ENCODE measurements around the gene GCH1. TPM values are rescaled to one million over a fixed set of nuclear protein-coding genes. Genes with fewer than 3 reads are reported as not detected.

GCH1 gene
- total RNA-seq, 2 experiments from 2014 or later: 18.4 to 20.4 TPM

DNA sequence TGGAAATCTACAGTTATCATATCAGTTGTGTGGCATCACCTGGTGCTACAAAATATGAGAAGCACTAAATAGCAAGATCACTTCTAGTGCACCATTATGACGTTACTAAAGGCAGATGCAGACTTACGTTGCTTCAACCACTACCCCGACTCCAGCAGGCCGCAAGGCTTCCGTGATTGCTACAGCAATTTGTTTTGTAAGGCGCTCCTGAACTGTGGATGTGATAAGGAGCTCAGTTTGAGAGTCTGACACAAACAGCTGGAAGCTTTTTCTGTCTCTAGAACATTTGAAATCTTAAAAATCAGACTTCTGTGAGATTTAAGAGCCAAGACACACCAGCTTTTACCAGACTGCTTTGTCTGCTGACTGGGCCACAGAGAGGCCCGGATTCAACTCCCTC is 57.0 kb downstream of the GCH1 start:
- Histone ChIP-seq H3K27ac (ENCODE audit: low read depth in 1 of 2, low read length in 2 of 2) (no peak overlapping the region), H3K4me3 (ENCODE audit: low read length) (no peak overlapping the region), H3K4me1 (ENCODE audit: insufficient read depth, low read length) (no peaks in the 10 kb centered on the region), H3K27me3 (ENCODE audit: control insufficient read depth in 1 of 2, insufficient read depth in 2 of 2, low read length in 2 of 2) (no peaks in the 10 kb centered on the region), H3K36me3 (ENCODE audit: insufficient read depth, low read length) (peaks cover 30% of the 10 kb centered on the region), H3K9me3 (ENCODE audit: control insufficient read depth in 1 of 2, insufficient read depth in 1 of 2, low read length in 2 of 2) (no peaks in the 10 kb centered on the region)
- Mint-ChIP-seq H3K4me1 (ENCODE audit: low read depth) (no peaks in the 10 kb centered on the region), H3K9me3 (no peaks in the 10 kb centered on the region), H3K27me3 (no peaks in the 10 kb centered on the region), H3K27ac (no peak overlapping the region), H3K4me3 (no peak overlapping the region), H3K36me3 (ENCODE audit: low read depth) (peaks cover 64% of the 10 kb centered on the region)
- TF ChIP-seq, protein P1, sequence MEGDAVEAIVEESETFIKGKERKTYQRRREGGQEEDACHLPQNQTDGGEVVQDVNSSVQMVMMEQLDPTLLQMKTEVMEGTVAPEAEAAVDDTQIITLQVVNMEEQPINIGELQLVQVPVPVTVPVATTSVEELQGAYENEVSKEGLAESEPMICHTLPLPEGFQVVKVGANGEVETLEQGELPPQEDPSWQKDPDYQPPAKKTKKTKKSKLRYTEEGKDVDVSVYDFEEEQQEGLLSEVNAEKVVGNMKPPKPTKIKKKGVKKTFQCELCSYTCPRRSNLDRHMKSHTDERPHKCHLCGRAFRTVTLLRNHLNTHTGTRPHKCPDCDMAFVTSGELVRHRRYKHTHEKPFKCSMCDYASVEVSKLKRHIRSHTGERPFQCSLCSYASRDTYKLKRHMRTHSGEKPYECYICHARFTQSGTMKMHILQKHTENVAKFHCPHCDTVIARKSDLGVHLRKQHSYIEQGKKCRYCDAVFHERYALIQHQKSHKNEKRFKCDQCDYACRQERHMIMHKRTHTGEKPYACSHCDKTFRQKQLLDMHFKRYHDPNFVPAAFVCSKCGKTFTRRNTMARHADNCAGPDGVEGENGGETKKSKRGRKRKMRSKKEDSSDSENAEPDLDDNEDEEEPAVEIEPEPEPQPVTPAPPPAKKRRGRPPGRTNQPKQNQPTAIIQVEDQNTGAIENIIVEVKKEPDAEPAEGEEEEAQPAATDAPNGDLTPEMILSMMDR (IDR thresholded peaks at IDR 0.05): no peak
- no peak for ATAC-seq (ENCODE audit: poor library complexity)
- ChIA-PET CTCF (no interaction called here), POLR2A (no interaction called here)
- intact Hi-C loops (cut with DNase I, micrococcal nuclease): no loop called here
- DNase-seq: no peak

DNA sequence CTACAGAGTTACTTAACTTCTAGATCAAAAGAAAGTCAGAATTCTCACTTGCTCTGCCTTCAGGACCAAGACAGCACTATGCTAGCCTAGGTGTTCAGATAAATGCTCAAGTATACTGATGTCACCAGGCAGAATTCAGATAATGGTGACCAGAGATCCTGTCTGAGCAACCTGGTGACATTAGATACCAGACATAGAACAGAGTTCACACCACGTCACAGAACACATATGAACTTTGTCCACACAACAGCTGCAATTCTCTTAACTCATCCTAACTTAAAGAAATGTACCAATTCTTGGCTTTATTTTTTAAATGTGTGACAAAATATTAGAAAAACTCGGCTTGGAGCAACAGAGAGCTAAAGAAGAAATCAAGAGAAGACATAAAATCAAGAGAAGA is 58.1 kb downstream of the GCH1 start:
- peaks cover 37% of the 10 kb centered on the region for H3K36me3 ChIP-seq (ENCODE audit: insufficient read depth, low read length)
- no peaks in the 10 kb centered on the region for H3K4me1 Mint-ChIP-seq (ENCODE audit: low read depth)
- ChIA-PET CTCF (no interaction called here), POLR2A (no interaction called here)
- intact Hi-C loops (cut with DNase I, micrococcal nuclease): no loop called here
- no peaks in the 10 kb centered on the region for H3K27me3 ChIP-seq (ENCODE audit: control insufficient read depth in 1 of 2, insufficient read depth in 2 of 2, low read length in 2 of 2)
- no peak overlapping the region for H3K27ac Mint-ChIP-seq
- no peaks in the 10 kb centered on the region for H3K9me3 Mint-ChIP-seq
- no peak overlapping the region for H3K27ac ChIP-seq (ENCODE audit: low read depth in 1 of 2, low read length in 2 of 2)
- H3K27me3 Mint-ChIP-seq: no peaks in the 10 kb centered on the region
- H3K4me1 ChIP-seq (ENCODE audit: insufficient read depth, low read length): no peaks in the 10 kb centered on the region
- ATAC-seq (ENCODE audit: poor library complexity): no peak
- H3K36me3 Mint-ChIP-seq (ENCODE audit: low read depth): peaks cover 75% of the 10 kb centered on the region
- H3K4me3 ChIP-seq (ENCODE audit: low read length): no peak overlapping the region
- TF ChIP-seq, protein P1 (IDR thresholded peaks at IDR 0.05): no peak
- no peak for DNase-seq
- no peak overlapping the region for H3K4me3 Mint-ChIP-seq
- H3K9me3 ChIP-seq (ENCODE audit: control insufficient read depth in 1 of 2, insufficient read depth in 1 of 2, low read length in 2 of 2): no peaks in the 10 kb centered on the region

DNA sequence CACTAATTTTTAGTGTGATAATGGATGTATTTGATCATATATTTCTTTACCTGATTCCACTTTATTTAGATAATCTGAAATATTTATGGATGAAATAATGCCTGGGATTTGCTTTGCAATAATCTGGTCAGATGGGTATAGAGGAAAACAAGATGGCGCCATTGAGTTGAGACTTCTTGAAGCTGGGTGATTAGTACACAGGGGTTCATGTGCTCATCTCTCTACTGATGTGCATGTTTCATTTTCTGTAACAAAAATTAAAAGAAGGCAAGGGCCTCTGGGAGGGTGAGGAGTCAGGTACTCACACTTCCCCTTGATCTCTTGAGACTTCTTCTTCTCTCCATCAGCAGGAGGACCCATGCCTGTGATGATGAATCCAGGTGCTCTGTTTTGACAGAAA is 61.8 kb downstream of the GCH1 start:
- Histone ChIP-seq H3K27ac (ENCODE audit: low read depth in 1 of 2, low read length in 2 of 2) (no peak overlapping the region), H3K4me3 (ENCODE audit: low read length) (no peak overlapping the region), H3K4me1 (ENCODE audit: insufficient read depth, low read length) (no peaks in the 10 kb centered on the region), H3K9me3 (ENCODE audit: control insufficient read depth in 1 of 2, insufficient read depth in 1 of 2, low read length in 2 of 2) (no peaks in the 10 kb centered on the region), H3K36me3 (ENCODE audit: insufficient read depth, low read length) (peaks cover 38% of the 10 kb centered on the region), H3K27me3 (ENCODE audit: control insufficient read depth in 1 of 2, insufficient read depth in 2 of 2, low read length in 2 of 2) (no peaks in the 10 kb centered on the region)
- no peaks in the 10 kb centered on the region for H3K4me1 Mint-ChIP-seq (ENCODE audit: low read depth)
- peaks cover 64% of the 10 kb centered on the region for H3K36me3 Mint-ChIP-seq (ENCODE audit: low read depth)
- H3K9me3 Mint-ChIP-seq: no peaks in the 10 kb centered on the region
- TF ChIP-seq, protein P1 (IDR thresholded peaks at IDR 0.05): no peak
- ATAC-seq (ENCODE audit: poor library complexity) (no peak), DNase-seq (peak in 1 of 14 experiments; percentile 10)
- intact Hi-C loops (cut with DNase I, micrococcal nuclease): no loop called here
- ChIA-PET CTCF (no interaction called here), POLR2A (no interaction called here)
- no peaks in the 10 kb centered on the region for H3K27me3 Mint-ChIP-seq
- H3K27ac Mint-ChIP-seq: no peak overlapping the region
- H3K4me3 Mint-ChIP-seq: no peak overlapping the region
